Loucy (cell line): ENCODE measurements around the gene TBC1D1.

Experiments
- EZH2phosphoT487 ChIP-seq: fragments of 200-600 bp; IDR thresholded peaks from 2 replicates; pipeline ENCODE4 v1.6.1; 2018; ENCODE audit warnings: antibody characterized with exemption, mild to moderate bottlenecking, moderate library complexity, borderline replicate concordance
- TF ChIP-seq, protein P1 (sequence below): fragments of 200-600 bp; sonication (generic); conservative IDR thresholded peaks from 2 replicates; pipeline ENCODE4 v1.5.1; 2014; ENCODE audit warnings: mild to moderate bottlenecking, antibody characterized with exemption, low read length

GRCh38 chr4:38137080-38137479, 246.2 kb downstream of the TBC1D1 start:
- TF ChIP-seq, protein P1, sequence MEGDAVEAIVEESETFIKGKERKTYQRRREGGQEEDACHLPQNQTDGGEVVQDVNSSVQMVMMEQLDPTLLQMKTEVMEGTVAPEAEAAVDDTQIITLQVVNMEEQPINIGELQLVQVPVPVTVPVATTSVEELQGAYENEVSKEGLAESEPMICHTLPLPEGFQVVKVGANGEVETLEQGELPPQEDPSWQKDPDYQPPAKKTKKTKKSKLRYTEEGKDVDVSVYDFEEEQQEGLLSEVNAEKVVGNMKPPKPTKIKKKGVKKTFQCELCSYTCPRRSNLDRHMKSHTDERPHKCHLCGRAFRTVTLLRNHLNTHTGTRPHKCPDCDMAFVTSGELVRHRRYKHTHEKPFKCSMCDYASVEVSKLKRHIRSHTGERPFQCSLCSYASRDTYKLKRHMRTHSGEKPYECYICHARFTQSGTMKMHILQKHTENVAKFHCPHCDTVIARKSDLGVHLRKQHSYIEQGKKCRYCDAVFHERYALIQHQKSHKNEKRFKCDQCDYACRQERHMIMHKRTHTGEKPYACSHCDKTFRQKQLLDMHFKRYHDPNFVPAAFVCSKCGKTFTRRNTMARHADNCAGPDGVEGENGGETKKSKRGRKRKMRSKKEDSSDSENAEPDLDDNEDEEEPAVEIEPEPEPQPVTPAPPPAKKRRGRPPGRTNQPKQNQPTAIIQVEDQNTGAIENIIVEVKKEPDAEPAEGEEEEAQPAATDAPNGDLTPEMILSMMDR = no peak
- TF ChIP-seq EZH2phosphoT487 = no peak
